ENCODE measurements around the gene CGRRF1.

GRCh38 chr14:54512393-54512792 lies 2.7 kb downstream of the CGRRF1 start:
- TF ChIP-seq, protein P1, sequence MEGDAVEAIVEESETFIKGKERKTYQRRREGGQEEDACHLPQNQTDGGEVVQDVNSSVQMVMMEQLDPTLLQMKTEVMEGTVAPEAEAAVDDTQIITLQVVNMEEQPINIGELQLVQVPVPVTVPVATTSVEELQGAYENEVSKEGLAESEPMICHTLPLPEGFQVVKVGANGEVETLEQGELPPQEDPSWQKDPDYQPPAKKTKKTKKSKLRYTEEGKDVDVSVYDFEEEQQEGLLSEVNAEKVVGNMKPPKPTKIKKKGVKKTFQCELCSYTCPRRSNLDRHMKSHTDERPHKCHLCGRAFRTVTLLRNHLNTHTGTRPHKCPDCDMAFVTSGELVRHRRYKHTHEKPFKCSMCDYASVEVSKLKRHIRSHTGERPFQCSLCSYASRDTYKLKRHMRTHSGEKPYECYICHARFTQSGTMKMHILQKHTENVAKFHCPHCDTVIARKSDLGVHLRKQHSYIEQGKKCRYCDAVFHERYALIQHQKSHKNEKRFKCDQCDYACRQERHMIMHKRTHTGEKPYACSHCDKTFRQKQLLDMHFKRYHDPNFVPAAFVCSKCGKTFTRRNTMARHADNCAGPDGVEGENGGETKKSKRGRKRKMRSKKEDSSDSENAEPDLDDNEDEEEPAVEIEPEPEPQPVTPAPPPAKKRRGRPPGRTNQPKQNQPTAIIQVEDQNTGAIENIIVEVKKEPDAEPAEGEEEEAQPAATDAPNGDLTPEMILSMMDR (IDR thresholded peaks at IDR 0.05), result no peak
- TF ChIP-seq ZFX (IDR thresholded peaks at IDR 0.05; ENCODE audit: borderline replicate concordance), result no peak
